HG02610 (cell line): ENCODE results near the gene ZNF814.
"Not testable (repeated sequence)": the region's sequence is repeated elsewhere in the genome, so short reads cannot be mapped to it uniquely, and the experiment has no call there.

Experiments
- ATAC-seq: cut with Tn5 transposase; IDR thresholded peaks from one replicate; pipeline ENCODE4 v1.9.1; 2021; ENCODE audit warnings: mild to moderate bottlenecking, moderate library complexity; ENCODE audit not compliant: unreplicated experiment

ZNF814 gene

DNA sequence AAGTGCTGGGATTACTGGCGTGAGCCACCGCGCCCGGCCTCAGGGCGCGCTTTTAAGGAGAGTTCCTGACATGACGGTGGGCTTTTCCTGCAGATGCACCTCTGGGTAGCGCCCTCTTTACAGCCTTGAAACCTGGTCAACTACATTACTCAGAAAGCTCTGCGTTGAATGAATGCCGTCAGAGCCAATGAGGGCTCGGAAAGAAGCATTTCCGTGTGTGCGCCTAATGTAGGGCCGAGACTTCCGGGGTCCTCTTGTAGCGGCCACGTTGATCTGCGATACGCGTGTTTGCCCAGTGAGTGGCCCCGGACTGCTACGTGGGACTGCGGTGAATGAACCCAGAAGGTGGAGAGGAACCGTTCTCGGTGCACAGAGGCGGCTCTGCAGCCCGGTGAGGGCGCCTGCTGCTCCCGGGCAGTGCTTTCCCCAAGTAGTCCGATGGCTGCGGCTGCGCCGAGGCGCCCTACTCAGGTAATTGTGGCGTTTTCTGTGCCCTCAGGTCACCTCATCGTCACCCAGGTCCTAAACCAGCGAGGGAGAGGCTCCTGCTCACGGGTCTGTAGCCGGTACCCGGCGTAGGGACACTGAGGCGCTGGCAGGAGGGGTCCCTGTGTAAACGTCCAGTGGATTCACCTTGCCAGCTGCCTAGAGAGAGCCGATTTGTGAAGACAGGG lies 69.2 kb downstream of the ZNF814 start:
- peak; percentile 92 for ATAC-seq

- no peak for ATAC-seq
Measured at GRCh38 chr19:57818378-57818777, 70.5 kb downstream of the ZNF814 start.

DNA sequence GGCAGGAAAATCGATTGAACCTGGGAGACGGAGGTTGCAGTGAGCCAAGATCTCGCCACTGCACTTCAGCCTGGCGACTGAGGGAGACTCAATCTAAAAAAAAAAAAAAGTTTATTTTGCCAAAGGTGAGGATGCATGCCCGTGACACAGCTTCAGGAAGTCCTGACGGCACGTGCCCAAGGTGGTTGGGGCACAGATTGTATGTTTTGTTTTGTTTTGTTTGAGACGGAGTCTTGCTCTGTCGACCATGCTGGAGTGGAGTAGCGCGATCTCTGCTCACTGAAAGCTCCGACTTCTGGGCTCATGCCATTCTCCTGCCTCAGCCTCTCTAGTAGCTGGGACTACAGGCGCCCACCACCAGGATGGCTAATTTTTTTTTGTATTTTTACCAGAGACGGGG lies 70.9 kb downstream of the ZNF814 start:
- no peak for ATAC-seq

GRCh38 chr19:57816652-57817051 lies 72.2 kb downstream of the ZNF814 start:
- no peak for ATAC-seq

GRCh38 chr19:57815247-57816075 lies 73.4 kb downstream of the ZNF814 start:
- ATAC-seq: no peak

DNA sequence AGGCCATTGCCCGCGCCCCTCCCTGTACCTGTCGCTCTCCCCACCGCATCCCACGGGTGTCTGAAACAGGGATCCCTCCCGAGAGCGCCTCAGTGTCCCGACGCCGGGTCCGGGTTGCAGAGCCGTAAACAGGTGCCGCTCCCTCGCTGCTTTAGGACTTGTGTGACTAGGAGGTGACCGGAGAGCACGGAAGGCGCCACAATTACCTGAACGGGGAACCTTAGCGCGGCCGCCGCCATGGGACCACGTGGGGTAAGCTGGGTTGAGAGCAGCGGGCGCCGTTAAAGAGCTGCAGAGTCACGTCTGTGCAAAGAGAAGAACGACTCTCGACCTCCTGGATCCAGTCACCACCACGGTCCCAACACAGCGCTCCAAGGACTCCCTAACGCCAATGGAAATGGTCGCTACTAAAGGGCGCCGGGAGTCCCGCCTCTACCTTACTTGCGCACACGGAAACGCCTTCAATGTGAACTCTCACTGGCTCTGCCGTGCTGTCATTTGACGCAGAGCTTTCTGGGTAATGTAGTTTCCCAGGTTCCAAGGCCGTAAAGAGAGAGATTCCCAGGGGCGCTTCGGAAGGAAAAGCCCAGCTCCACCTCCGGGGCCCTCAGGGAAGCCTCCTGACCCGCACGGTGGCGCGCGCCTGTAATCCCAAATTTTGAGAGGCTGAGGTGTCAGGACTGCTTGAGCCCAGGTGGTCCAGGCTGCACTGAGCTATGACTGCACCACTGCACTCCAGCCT lies 74.2 kb downstream of the ZNF814 start, which contains the start of gene ZNF552:
Gene ZNF552 (minus strand): TSS at position 409 of the 742 bp plus-strand sequence. CDS start 170 bp downstream, at position 239.
- ATAC-seq: peak; percentile 73

DNA sequence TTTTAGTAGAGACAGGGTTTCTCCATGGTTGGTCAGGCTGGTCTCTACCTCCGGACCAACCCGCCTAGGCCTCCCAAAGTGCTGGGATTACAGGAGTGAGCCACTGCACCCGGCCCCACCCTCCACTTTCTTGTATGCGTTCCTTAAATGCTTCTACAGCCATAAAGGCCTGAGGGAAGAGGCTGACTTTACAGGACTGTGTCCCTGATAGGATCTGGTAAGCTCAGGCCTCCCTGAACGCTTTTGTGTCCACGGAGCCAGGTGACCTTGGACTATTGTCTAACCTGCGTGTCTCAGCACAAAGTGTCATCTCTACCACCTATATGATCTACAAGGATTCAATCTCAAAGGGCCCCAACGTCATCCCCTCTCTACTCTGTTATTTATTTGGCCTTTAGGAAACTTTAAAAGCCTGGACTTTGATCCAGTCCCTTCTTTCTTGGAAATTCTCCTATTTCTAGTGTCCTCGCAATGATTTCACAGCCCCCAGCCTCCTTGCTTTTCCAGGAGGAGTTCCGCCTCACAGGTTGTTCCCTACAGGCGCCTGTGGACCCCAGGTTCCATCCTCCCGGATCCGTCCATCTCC lies 74.8 kb downstream of the ZNF814 start:
- no peak for ATAC-seq

GRCh38 chr19:57812975-57813820 lies 75.6 kb downstream of the ZNF814 start:
- ATAC-seq: not testable (repeated sequence)

- peak; percentile 55 for ATAC-seq
Measured at GRCh38 chr19:57812226-57812625, 76.6 kb downstream of the ZNF814 start.

DNA sequence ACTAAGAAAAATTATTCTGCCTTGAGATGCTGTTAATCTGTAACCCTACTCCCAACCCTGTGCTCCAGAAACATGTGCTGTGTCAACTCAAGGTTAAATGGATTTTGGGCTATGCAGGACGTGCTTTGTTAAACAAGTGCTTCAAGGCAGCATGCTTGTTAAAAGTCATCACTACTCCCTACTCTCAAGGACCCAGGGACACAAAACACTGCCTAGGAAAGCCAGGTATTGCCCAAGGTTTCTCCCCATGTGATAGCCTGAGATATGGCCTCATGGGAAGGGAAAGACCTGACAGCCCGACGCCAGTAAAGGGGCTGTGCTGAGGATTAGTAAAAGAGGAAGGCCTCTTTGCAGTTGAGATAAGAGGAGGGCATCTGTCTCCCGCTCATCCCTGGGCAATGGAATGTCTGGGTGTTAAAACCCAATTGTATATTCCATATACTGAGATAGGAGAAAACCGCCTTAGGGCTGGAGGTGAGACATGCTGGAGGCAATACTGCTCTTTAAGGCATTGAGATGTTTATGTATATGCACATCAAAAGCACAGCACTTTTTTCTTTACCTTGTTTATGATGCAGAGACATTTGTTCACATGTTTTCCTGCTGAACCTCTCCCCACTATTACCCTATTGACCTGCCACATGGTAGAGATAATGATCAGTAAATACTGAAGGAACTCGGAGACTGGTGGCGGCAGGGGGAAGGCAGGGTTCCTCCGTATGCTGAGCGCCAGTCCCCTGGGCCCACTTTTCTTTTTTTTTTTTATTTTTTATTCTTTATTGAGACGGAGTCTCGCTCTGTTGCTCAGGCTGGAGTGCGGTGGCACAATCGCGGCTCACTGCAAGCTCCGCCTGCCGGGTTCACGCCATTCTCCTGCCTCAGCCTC lies 78.2 kb downstream of the ZNF814 start:
- not testable (repeated sequence) for ATAC-seq

GRCh38 chr19:57807541-57807940 lies 81.3 kb downstream of the ZNF814 start:
- ATAC-seq: no peak

- ATAC-seq: no peak
Measured at GRCh38 chr19:57803594-57804325, 85.1 kb downstream of the ZNF814 start.

GRCh38 chr19:57803265-57803593 lies 85.6 kb downstream of the ZNF814 start:
- ATAC-seq: no peak

- peak; percentile 50 for ATAC-seq
Measured at GRCh38 chr19:57802269-57802668, 86.6 kb downstream of the ZNF814 start.

DNA sequence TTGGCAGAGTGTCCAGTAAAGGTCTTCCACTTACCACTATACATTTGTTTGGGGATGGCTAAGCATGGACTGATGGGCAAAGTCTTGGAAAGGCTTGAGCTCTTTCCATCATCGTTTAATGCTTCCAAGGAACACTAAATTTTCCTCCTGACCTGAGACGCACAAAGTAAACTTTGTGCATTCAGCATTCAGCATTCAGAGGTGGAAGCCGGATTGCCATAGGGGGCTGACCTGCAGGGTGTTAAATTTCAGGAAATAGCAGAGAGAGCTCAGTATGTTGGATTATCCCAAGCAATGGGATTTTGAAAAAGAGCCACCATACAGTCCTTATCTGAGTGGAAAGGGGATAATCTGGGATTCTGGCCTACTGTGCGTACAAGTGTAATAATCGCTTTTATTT lies 88.1 kb downstream of the ZNF814 start:
- ATAC-seq: no peak
